ENCODE measurements around the gene ACAD9.
A peak's percentile ranks its signal among the peaks of the same experiment; 100 is the strongest.

ACAD9 gene

GRCh38 chr3:128929364-128929763 is 49.9 kb downstream of the ACAD9 start:
- no peak overlapping the region for H3K4me3 Mint-ChIP-seq
- H3K27me3 Mint-ChIP-seq, result no peaks in the 10 kb centered on the region
- no peak overlapping the region for H3K27ac Mint-ChIP-seq
- ATAC-seq (no peak), DNase-seq (no peak)
- H3K36me3 Mint-ChIP-seq (ENCODE audit: low read depth), result peaks cover 4% of the 10 kb centered on the region
- H3K4me1 Mint-ChIP-seq, result peaks cover 12% of the 10 kb centered on the region
- peaks cover 12% of the 10 kb centered on the region for H3K9me3 Mint-ChIP-seq

GRCh38 chr3:128931046-128931445 is 51.6 kb downstream of the ACAD9 start:
- DNase-seq, result no peak
- H3K4me3 Mint-ChIP-seq, result no peak overlapping the region
- no peak for ATAC-seq
- H3K9me3 Mint-ChIP-seq, result peaks cover 3% of the 10 kb centered on the region
- peaks cover 2% of the 10 kb centered on the region for H3K36me3 Mint-ChIP-seq (ENCODE audit: low read depth)
- H3K4me1 Mint-ChIP-seq, result no peaks in the 10 kb centered on the region
- H3K27me3 Mint-ChIP-seq, result no peaks in the 10 kb centered on the region
- H3K27ac Mint-ChIP-seq, result no peak overlapping the region

- H3K9me3 Mint-ChIP-seq, result peaks cover 3% of the 10 kb centered on the region
- no peak overlapping the region for H3K4me3 Mint-ChIP-seq
- DNase-seq, result no peak
- no peak overlapping the region for H3K27ac Mint-ChIP-seq
- H3K27me3 Mint-ChIP-seq, result no peaks in the 10 kb centered on the region
- ATAC-seq, result no peak
- no peaks in the 10 kb centered on the region for H3K36me3 Mint-ChIP-seq (ENCODE audit: low read depth)
- no peaks in the 10 kb centered on the region for H3K4me1 Mint-ChIP-seq
Measured at GRCh38 chr3:128932516-128933212, 53.2 kb downstream of the ACAD9 start.

- Mint-ChIP-seq H3K36me3 (ENCODE audit: low read depth) (no peaks in the 10 kb centered on the region), H3K27ac (no peak overlapping the region), H3K4me3 (no peak overlapping the region), H3K9me3 (peaks cover 2% of the 10 kb centered on the region), H3K27me3 (no peaks in the 10 kb centered on the region), H3K4me1 (no peaks in the 10 kb centered on the region)
- DNase-seq, result no peak
- no peak for ATAC-seq
Measured at GRCh38 chr3:128933213-128933921, 53.9 kb downstream of the ACAD9 start.

GRCh38 chr3:128933922-128934253 is 54.5 kb downstream of the ACAD9 start:
- no peak overlapping the region for H3K4me3 Mint-ChIP-seq
- ATAC-seq (no peak), DNase-seq (no peak)
- no peaks in the 10 kb centered on the region for H3K27me3 Mint-ChIP-seq
- H3K27ac Mint-ChIP-seq, result no peak overlapping the region
- no peaks in the 10 kb centered on the region for H3K9me3 Mint-ChIP-seq
- H3K36me3 Mint-ChIP-seq (ENCODE audit: low read depth), result no peaks in the 10 kb centered on the region
- no peaks in the 10 kb centered on the region for H3K4me1 Mint-ChIP-seq

- no peaks in the 10 kb centered on the region for H3K9me3 Mint-ChIP-seq
- ATAC-seq (no peak), DNase-seq (no peak)
- H3K36me3 Mint-ChIP-seq (ENCODE audit: low read depth), result no peaks in the 10 kb centered on the region
- no peak overlapping the region for H3K4me3 Mint-ChIP-seq
- H3K27me3 Mint-ChIP-seq, result no peaks in the 10 kb centered on the region
- H3K27ac Mint-ChIP-seq, result no peak overlapping the region
- H3K4me1 Mint-ChIP-seq, result no peaks in the 10 kb centered on the region
Measured at GRCh38 chr3:128935922-128936321, 56.5 kb downstream of the ACAD9 start.

GRCh38 chr3:128936341-128936740 is 56.9 kb downstream of the ACAD9 start:
- H3K4me1 Mint-ChIP-seq, result no peaks in the 10 kb centered on the region
- H3K27ac Mint-ChIP-seq, result no peak overlapping the region
- no peak overlapping the region for H3K4me3 Mint-ChIP-seq
- H3K9me3 Mint-ChIP-seq, result no peaks in the 10 kb centered on the region
- H3K36me3 Mint-ChIP-seq (ENCODE audit: low read depth), result no peaks in the 10 kb centered on the region
- H3K27me3 Mint-ChIP-seq, result no peaks in the 10 kb centered on the region
- DNase-seq (no peak), ATAC-seq (no peak)

GRCh38 chr3:128940252-128940651 is 60.8 kb downstream of the ACAD9 start:
- Mint-ChIP-seq H3K4me3 (no peak overlapping the region), H3K27me3 (no peaks in the 10 kb centered on the region), H3K9me3 (no peaks in the 10 kb centered on the region), H3K27ac (no peak overlapping the region), H3K4me1 (no peaks in the 10 kb centered on the region), H3K36me3 (ENCODE audit: low read depth) (no peaks in the 10 kb centered on the region)
- ATAC-seq (no peak), DNase-seq (no peak)

- Mint-ChIP-seq H3K9me3 (no peaks in the 10 kb centered on the region), H3K27ac (no peak overlapping the region), H3K4me3 (no peak overlapping the region), H3K27me3 (no peaks in the 10 kb centered on the region), H3K4me1 (no peaks in the 10 kb centered on the region), H3K36me3 (ENCODE audit: low read depth) (no peaks in the 10 kb centered on the region)
- DNase-seq (no peak), ATAC-seq (no peak)
Measured at GRCh38 chr3:128942161-128942952, 62.9 kb downstream of the ACAD9 start.

GRCh38 chr3:128945041-128945877 is 65.8 kb downstream of the ACAD9 start:
- Mint-ChIP-seq H3K4me1 (no peaks in the 10 kb centered on the region), H3K27me3 (no peaks in the 10 kb centered on the region), H3K4me3 (no peak overlapping the region), H3K27ac (no peak overlapping the region), H3K9me3 (no peaks in the 10 kb centered on the region), H3K36me3 (ENCODE audit: low read depth) (no peaks in the 10 kb centered on the region)
- DNase-seq (no peak), ATAC-seq (no peak)

GRCh38 chr3:128945878-128946175 is 66.4 kb downstream of the ACAD9 start:
- Mint-ChIP-seq H3K4me3 (no peak overlapping the region), H3K9me3 (no peaks in the 10 kb centered on the region), H3K36me3 (ENCODE audit: low read depth) (no peaks in the 10 kb centered on the region), H3K4me1 (no peaks in the 10 kb centered on the region), H3K27me3 (no peaks in the 10 kb centered on the region), H3K27ac (no peak overlapping the region)
- ATAC-seq (no peak), DNase-seq (no peak)

- Mint-ChIP-seq H3K36me3 (ENCODE audit: low read depth) (no peaks in the 10 kb centered on the region), H3K27ac (no peak overlapping the region), H3K27me3 (no peaks in the 10 kb centered on the region), H3K4me1 (no peaks in the 10 kb centered on the region), H3K9me3 (no peaks in the 10 kb centered on the region), H3K4me3 (no peak overlapping the region)
- no peak for ATAC-seq
- DNase-seq, result no peak
Measured at GRCh38 chr3:128946411-128946810, 67.0 kb downstream of the ACAD9 start.

GRCh38 chr3:128949158-128949557 is 69.7 kb downstream of the ACAD9 start:
- H3K9me3 Mint-ChIP-seq, result no peaks in the 10 kb centered on the region
- H3K4me1 Mint-ChIP-seq, result no peaks in the 10 kb centered on the region
- no peaks in the 10 kb centered on the region for H3K36me3 Mint-ChIP-seq (ENCODE audit: low read depth)
- no peak overlapping the region for H3K4me3 Mint-ChIP-seq
- ATAC-seq, result no peak
- no peak overlapping the region for H3K27ac Mint-ChIP-seq
- H3K27me3 Mint-ChIP-seq, result no peaks in the 10 kb centered on the region
- DNase-seq, result no peak

GRCh38 chr3:128950223-128950938 is 71.0 kb downstream of the ACAD9 start:
- DNase-seq, result peak; percentile 12
- H3K9me3 Mint-ChIP-seq, result no peaks in the 10 kb centered on the region
- no peaks in the 10 kb centered on the region for H3K36me3 Mint-ChIP-seq (ENCODE audit: low read depth)
- H3K4me1 Mint-ChIP-seq, result no peaks in the 10 kb centered on the region
- H3K27ac Mint-ChIP-seq, result no peak overlapping the region
- no peaks in the 10 kb centered on the region for H3K27me3 Mint-ChIP-seq
- no peak overlapping the region for H3K4me3 Mint-ChIP-seq
- ATAC-seq, result peak; percentile 61
